AG04450 (cell line): Measurements from ENCODE around the gene MEIS2. TPM values are rescaled to one million over a fixed set of nuclear protein-coding genes. Genes with fewer than 3 reads are reported as not detected.

Source experiments
- CTCF ChIA-PET: fragments of 300-600, 350-600 bp; formaldehyde crosslinking; extraction: SDS; loops from one replicate; lab custom pipeline; 2022; ENCODE audit warnings: antibody characterized with exemption, inconsistent platforms; lab: Charles Lee
- POLR2A ChIA-PET: fragments of 350-600 bp; formaldehyde crosslinking; extraction: SDS; loops from one replicate; lab custom pipeline; 2021; ENCODE audit warnings: antibody characterized with exemption, inconsistent platforms; lab: Yijun Ruan, JAX
- DNase-seq: peaks from one replicate; pipeline ENCODE4 v3.0.0-alpha.2; 2011; ENCODE audit warnings: low read depth, low spot score
- H3K27ac ChIP-seq: one replicate; pipeline ENCODE4 v1.5.1; 2012; ENCODE audit warnings: low read depth, low read length, control low read depth
- H3K27me3 ChIP-seq: one replicate; pipeline ENCODE4 v1.6.0; 2012; ENCODE audit warnings: low read length; ENCODE audit not compliant: control insufficient read depth, insufficient read depth
- H3K4me3 ChIP-seq: 2 replicates; pipeline ENCODE4 v1.5.1; 2011; ENCODE audit warnings: mild to moderate bottlenecking, low read depth, low read length, control low read depth
- H3K9me3 ChIP-seq: 2 replicates; pipeline ENCODE4 v1.5.1; 2012; ENCODE audit warnings: low read length; ENCODE audit not compliant: control insufficient read depth, insufficient read depth
- polyA plus RNA-seq: library from polyadenylated mRNA; depleted of rRNA; stranded (reverse); fragments of >200 nt; gene quantifications from 2 replicates; pipeline ENCODE4 v1.2.3, GENCODE V29; 2011
- TF ChIP-seq, protein P1 (sequence below): IDR thresholded peaks from 2 replicates; pipeline ENCODE4 v1.5.1; 2011; ENCODE audit warnings: low read depth, low read length, control low read depth, inconsistent platforms

Gene MEIS2
- polyA plus RNA-seq, 1 experiment, result 31.7 TPM

DNA sequence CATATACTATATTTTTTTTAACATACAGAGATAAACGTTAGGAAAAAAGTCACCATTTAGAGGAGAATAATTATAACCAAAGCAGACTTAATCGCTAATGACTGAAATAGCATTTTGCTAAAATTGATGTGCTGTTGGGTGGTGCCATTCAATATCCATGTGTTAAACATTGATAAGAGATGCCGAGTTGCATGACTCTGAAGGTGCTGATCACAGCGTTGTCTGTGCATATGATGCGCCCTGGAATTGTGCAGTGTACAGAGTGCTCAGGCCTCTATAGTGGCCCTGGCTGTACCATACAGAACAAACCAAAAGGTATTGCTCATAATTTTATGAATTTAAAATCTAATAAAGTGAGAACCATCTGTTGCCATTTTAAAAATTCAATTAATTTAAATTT lies 168.3 kb downstream of the MEIS2 start:
- H3K27ac ChIP-seq, result no peak overlapping the region

GRCh38 chr15:36931434-36931833 lies 168.9 kb downstream of the MEIS2 start:
- POLR2A ChIA-PET, result no interaction called here
- CTCF ChIA-PET, result no interaction called here
- Histone ChIP-seq H3K27me3 (no peaks in the 10 kb centered on the region), H3K4me3 (no peak overlapping the region), H3K9me3 (no peaks in the 10 kb centered on the region), H3K27ac (no peak overlapping the region)
- TF ChIP-seq, protein P1, sequence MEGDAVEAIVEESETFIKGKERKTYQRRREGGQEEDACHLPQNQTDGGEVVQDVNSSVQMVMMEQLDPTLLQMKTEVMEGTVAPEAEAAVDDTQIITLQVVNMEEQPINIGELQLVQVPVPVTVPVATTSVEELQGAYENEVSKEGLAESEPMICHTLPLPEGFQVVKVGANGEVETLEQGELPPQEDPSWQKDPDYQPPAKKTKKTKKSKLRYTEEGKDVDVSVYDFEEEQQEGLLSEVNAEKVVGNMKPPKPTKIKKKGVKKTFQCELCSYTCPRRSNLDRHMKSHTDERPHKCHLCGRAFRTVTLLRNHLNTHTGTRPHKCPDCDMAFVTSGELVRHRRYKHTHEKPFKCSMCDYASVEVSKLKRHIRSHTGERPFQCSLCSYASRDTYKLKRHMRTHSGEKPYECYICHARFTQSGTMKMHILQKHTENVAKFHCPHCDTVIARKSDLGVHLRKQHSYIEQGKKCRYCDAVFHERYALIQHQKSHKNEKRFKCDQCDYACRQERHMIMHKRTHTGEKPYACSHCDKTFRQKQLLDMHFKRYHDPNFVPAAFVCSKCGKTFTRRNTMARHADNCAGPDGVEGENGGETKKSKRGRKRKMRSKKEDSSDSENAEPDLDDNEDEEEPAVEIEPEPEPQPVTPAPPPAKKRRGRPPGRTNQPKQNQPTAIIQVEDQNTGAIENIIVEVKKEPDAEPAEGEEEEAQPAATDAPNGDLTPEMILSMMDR, result no peak
- no peak for DNase-seq

More for the DNA sequence above, 168.3 kb downstream of the MEIS2 start:
- CTCF ChIA-PET, result no interaction called here
- POLR2A ChIA-PET, result no interaction called here
- H3K27me3 ChIP-seq, result no peaks in the 10 kb centered on the region
- DNase-seq, result no peak
- no peaks in the 10 kb centered on the region for H3K9me3 ChIP-seq
- H3K4me3 ChIP-seq, result no peak overlapping the region
- TF ChIP-seq, protein P1, result no peak

DNA sequence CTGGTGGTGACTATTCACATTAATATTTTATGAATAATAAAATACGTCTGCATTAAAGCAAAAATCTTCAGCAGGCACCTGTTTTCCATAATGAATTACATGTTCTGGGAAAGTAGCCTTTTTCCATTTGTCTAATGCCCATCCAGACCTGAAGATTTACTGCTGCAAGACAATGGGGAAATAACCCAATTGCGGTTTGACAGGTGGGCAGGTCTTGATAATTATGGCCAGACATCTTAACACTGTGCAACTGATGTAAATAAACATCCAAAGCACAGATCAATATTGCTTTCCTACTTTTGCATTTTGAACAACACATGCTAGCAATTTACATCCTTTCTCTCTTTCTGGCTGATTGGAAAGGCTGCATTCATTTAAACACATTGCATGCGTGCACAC lies 173.9 kb downstream of the MEIS2 start:
- no peaks in the 10 kb centered on the region for H3K9me3 ChIP-seq
- ChIA-PET CTCF (no interaction called here), POLR2A (interaction anchor here (0.6 kb wide), 1 partner anchor 175 kb away, joined by 6 read pairs; no protein-coding TSS in a partner anchor)
- no peak overlapping the region for H3K4me3 ChIP-seq
- no peaks in the 10 kb centered on the region for H3K27me3 ChIP-seq
- TF ChIP-seq, protein P1, result no peak
- no peak for DNase-seq
- no peak overlapping the region for H3K27ac ChIP-seq

DNA sequence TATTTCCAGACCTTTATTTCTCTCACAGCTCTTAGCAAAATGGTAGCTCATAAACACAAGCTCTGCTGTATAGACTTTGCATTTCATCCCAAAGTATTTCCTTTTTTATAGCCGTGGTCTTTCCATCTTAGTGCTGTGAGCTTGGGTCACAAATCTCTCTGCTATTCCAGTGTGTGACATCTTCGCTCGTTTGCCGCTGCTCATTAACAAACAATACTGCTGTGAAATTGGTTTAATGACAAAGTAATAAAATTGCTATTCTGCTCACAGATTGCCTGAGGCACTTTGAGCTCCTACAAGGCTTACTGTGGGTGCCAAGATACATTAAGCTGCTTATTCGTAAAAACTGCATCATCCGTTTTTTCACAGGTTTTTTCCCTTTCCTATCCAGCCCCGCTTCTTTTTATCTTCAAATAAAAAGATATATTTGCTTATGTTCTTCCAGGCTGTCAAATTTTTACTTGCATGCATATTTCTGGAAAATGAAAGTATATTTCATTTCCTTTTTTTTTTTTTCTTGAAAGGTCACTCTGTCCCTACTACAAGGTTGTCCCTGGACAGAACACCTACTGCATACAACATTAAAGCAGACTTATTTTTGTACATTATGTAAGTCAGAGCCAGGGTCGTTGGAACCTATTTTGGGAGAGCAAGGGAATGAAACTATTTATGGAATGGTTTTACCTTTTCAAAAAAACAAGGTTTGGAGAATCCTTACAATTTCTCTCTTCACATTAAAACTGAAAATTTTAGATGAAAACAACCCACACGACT lies 174.5 kb downstream of the MEIS2 start:
- no peaks in the 10 kb centered on the region for H3K27me3 ChIP-seq
- H3K4me3 ChIP-seq, result no peak overlapping the region
- ChIA-PET POLR2A (interaction anchor here (0.6 kb wide), 1 partner anchor 175 kb away, joined by 6 read pairs; no protein-coding TSS in a partner anchor), CTCF (no interaction called here)
- no peaks in the 10 kb centered on the region for H3K9me3 ChIP-seq
- TF ChIP-seq, protein P1, result no peak
- DNase-seq, result no peak
- H3K27ac ChIP-seq, result no peak overlapping the region

DNA sequence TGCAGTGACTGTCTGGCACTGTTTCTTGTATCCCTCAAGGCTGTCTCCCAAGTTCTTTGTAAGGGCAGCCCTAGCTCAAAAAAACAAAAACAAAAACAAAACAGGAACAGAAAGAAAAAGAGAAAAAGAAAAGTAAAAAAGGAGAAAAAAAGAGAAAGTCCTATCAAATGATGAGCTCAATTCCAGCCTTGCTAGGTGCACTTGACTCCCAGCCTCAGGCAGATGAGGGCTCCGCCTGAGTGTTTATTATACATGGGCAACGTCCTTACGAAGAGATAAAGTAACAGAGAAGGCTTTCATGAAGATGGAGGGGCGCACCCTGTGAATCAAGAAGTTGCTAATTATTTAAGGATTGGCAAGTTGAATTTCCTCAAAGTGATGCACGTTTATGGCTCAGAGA lies 175.3 kb downstream of the MEIS2 start:
- ChIA-PET CTCF (no interaction called here), POLR2A (no interaction called here)
- no peak for DNase-seq
- H3K9me3 ChIP-seq, result no peaks in the 10 kb centered on the region
- TF ChIP-seq, protein P1, result no peak
- no peaks in the 10 kb centered on the region for H3K27me3 ChIP-seq
- H3K27ac ChIP-seq, result no peak overlapping the region
- no peak overlapping the region for H3K4me3 ChIP-seq
